ENCODE measurements around the gene SLC9A9.

DNA sequence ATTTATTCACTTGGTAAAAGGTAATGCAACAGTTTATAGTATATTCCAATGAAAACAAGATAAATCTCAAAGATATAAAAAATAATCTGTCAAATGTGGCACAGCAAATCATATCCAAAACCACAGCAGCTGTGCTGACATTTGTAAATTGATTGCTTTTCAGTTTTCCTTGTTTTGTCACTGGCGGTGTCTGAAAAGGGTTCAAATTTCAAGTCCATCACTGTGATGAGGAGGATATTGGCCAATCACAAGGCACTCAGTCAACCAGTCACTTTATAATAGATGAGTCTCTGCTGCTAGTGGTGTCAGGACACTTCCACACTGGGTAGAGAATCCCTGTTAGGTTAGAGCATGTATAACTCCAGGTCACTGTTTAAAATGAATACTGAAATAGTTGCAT is 154.8 kb downstream of the SLC9A9 start:
- TF ChIP-seq, protein P1, sequence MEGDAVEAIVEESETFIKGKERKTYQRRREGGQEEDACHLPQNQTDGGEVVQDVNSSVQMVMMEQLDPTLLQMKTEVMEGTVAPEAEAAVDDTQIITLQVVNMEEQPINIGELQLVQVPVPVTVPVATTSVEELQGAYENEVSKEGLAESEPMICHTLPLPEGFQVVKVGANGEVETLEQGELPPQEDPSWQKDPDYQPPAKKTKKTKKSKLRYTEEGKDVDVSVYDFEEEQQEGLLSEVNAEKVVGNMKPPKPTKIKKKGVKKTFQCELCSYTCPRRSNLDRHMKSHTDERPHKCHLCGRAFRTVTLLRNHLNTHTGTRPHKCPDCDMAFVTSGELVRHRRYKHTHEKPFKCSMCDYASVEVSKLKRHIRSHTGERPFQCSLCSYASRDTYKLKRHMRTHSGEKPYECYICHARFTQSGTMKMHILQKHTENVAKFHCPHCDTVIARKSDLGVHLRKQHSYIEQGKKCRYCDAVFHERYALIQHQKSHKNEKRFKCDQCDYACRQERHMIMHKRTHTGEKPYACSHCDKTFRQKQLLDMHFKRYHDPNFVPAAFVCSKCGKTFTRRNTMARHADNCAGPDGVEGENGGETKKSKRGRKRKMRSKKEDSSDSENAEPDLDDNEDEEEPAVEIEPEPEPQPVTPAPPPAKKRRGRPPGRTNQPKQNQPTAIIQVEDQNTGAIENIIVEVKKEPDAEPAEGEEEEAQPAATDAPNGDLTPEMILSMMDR (IDR thresholded peaks at IDR 0.05; ENCODE audit: poor library complexity): no peak
- TF ChIP-seq EZH2 (IDR thresholded peaks at IDR 0.05; ENCODE audit: borderline replicate concordance): no peak
